Measurements from ENCODE around the gene FOXP4. TPM values are rescaled to one million over a fixed set of nuclear protein-coding genes. Genes with fewer than 3 reads are reported as not detected.

The FOXP4 gene
- total and polyA plus RNA-seq, 2 of the 13 experiments (the other 11 are each of a cell fraction or from before 2014, with no cell fraction given) = 11.0 to 12.4 TPM

- TF ChIP-seq AHDC1 (CRISPR knock-in tag; IDR thresholded peaks at IDR 0.05; ENCODE audit: borderline replicate concordance) (peak; percentile 78; the same call in 1 of the 2 replicates), BCL6 (CRISPR knock-in tag; IDR thresholded peaks at IDR 0.05) (peak; percentile 96), SMYD3 (CRISPR knock-in tag; IDR thresholded peaks at IDR 0.05) (no peak), TMF1 (CRISPR knock-in tag; IDR thresholded peaks at IDR 0.05; ENCODE audit: low read depth) (no peak), BORCS8-MEF2B (CRISPR knock-in tag; IDR thresholded peaks at IDR 0.05) (peak; percentile 68; the same call in 1 of the 2 replicates), KAT7 (CRISPR knock-in tag; IDR thresholded peaks at IDR 0.05; ENCODE audit: borderline replicate concordance) (no peak), ZNF574 (CRISPR knock-in tag; IDR thresholded peaks at IDR 0.05) (peak; percentile 60), ZNF776 (CRISPR knock-in tag; IDR thresholded peaks at IDR 0.05) (peak; percentile 48; the same call in 1 of the 2 replicates), KLF6 (CRISPR knock-in tag; IDR thresholded peaks at IDR 0.05) (no peak; the same call in none of the 2 replicates), MBNL3 (CRISPR knock-in tag; conservative IDR thresholded peaks at IDR 0.05) (0 out of 2 replicates have a peak, but pooled peaks have one; percentile 59), RAD21 (CRISPR knock-in tag; IDR thresholded peaks at IDR 0.05) (peak; percentile 45), TFE3 (CRISPR knock-in tag; IDR thresholded peaks at IDR 0.05) (peak; percentile 10; the same call in 1 of the 2 replicates), ZNF230 (CRISPR knock-in tag; IDR thresholded peaks at IDR 0.05) (no peak), ATF1 (CRISPR knock-in tag; IDR thresholded peaks at IDR 0.05) (peak; percentile 64; the same call in 1 of the 2 replicates), CBX5 (CRISPR knock-in tag; IDR thresholded peaks at IDR 0.05; ENCODE audit: borderline replicate concordance) (peak; percentile 52; the same call in 1 of the 2 replicates), NFYB (CRISPR knock-in tag; IDR thresholded peaks at IDR 0.05) (peak; percentile 39; the same call in 1 of the 2 replicates), NR0B2 (CRISPR knock-in tag; IDR thresholded peaks at IDR 0.05) (0 out of 2 replicates have a peak, but pooled peaks have one; percentile 57)
Measured at GRCh38 chr6:41519745-41520699, 26.2 kb upstream of the FOXP4 start (continued).

All from HepG2 (cell line).